AG08396 (cell line): Measurements from ENCODE around the gene ATG13.
"Not testable (repeated sequence)": the region's sequence is repeated elsewhere in the genome, so short reads cannot be mapped to it uniquely, and the experiment has no call there.

Experiments used
- DNase-seq: peaks from one replicate; pipeline ENCODE4 v3.0.0; 2012; ENCODE audit warnings: low spot score, mixed read lengths

The ATG13 gene

DNA sequence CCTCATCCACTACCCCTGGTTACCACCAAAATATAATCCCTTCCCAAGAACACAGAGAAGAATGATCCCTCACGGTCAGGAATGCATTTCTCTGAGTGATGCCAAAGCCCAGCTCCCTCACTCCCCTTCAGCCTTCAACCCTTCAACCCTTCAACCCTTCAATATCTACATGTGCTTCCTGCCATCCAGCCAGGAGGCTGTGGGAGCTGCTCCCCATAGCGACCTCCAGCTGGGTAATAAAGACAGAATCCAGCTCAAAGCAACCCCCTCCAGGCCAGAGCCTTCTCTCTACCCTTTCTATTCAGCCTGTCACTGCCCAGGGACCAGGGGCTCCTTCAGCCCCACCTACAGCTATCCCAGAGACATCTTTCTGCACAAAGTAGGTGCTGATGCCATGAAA lies 80.4 kb downstream of the ATG13 start:
- DNase-seq: no peak

DNA sequence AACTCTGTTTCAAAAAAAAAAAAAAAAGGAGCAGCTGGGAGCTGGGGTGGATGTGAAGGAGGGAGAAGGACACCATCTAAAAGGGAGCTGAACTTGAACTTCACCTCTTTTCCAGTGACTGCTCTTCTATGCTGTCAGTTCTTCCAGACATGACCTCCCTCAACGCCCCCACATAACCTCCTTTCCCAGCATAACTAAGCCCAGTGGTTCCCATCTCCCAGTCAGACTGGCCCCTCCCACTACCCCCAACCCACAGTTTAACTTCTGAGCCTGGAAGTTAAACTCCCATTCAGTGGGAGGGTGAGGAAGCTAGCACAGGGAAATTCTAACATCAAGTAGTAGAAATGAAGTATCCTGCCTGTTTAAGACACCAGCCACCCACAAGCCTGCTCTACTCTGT lies 81.2 kb downstream of the ATG13 start:
- DNase-seq: no peak

DNA sequence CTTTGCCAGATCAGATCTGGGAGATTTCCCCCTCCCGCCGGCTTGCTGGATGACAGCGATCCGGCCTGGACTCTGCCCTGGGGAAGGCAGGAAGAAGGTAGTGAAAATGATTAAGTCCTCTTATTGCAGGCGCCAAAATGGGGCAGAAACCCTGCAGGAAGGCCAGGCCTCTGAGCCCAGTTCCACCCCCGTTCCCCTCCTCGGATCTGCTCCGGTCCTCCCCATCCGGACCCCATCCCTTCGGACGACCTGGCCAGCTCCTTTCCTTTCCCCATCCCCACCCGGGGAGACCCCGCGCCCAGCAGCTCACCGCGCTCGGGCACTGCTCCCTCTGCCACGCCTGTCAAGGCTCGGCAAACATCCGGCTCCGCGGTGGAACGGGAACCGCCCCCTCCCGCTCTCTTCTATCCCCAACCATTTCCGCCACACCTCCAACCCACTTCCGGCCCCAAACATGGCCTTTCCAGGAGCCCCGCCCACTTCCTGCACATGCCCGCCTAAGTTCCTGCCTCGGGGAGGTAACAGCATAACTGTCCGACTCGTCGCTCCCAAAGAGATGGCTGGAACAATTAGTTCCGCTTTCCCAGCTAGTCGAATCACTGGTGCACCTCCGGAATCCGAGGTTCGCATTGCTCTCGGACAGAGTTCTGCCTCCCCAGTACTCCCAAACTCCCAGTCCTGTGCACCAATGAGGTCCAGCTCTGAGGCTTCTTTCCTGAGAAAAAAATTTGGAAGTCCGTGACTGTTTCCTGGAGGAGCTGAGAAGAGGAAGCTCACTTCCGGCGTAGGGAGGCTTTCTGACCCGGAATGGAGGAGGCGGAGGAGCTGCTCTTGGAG lies 83.1 kb downstream of the ATG13 start, which contains the start of the genes ARHGAP1 and ZNF408:
Gene ARHGAP1, minus strand, starts transcription at position 379 of the 837 bp plus-strand sequence. CDS start 4,512 bp downstream, outside the sequence.
Gene ZNF408, plus strand, starts transcription at position 791 of the 837 bp plus-strand sequence. Its CDS starts 17 bp downstream, at position 808.
- DNase-seq: peak; percentile 94

DNA sequence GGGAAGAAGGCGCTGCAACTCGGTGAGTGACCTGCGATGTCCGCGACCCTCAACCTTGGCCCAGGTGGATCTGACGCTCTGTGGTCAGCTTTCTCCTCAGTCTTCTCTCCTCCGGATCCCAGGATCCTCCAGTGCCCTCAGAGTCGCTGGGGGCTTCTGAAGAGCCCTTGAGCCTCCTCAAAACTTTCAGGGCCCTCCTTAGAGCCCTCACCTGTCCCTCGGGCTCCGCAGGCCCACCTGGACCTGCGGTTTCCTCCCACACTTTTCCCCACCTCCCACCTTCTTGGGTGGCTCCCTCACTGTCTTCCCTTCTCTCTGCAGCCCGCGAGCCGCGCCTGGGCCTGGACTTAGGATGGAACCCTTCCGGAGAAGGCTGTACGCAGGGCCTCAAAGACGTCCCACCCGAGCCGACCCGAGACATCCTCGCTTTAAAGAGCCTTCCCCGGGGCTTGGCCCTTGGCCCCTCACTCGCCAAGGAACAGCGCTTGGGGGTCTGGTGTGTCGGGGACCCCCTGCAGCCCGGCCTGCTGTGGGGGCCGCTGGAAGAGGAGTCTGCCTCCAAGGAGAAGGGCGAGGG lies 83.8 kb downstream of the ATG13 start:
- DNase-seq: no peak

DNA sequence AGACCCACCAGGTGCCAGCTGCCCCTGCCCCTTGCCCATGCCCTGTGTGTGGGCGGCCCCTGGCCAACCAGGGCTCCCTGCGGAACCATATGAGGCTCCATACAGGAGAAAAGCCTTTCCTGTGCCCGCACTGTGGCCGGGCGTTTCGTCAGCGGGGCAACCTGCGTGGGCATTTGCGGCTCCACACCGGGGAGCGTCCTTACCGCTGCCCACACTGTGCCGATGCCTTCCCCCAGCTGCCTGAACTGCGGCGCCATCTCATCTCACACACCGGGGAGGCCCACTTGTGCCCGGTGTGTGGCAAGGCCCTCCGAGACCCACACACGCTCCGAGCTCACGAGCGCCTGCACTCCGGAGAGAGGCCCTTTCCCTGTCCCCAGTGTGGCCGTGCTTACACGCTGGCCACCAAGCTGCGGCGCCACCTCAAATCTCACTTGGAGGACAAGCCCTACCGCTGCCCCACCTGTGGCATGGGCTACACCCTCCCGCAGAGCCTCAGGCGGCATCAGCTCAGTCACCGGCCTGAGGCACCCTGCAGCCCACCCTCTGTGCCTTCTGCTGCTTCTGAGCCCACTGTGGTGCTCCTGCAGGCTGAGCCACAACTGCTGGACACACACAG lies 87.8 kb downstream of the ATG13 start:
- DNase-seq: no peak

DNA sequence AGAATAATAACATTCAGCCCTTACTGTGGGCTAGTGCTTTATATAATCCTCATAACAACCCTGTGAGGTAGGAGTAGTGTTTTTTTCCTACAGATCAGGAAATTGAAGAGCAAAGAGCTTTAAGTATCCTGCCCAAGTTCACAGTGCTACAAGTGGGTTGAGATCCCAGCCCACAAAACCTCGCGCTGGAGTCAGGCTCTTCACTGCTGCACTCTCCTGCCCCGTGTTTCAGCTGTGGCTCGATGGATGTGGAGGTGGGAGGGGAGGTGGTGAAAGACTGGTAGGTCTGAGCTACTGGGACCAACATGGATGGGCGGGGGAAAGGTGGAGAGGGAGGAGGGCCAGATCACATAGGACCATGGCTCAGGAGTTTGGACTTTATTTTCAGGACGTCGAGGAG lies 89.5 kb downstream of the ATG13 start:
- DNase-seq: no peak

DNA sequence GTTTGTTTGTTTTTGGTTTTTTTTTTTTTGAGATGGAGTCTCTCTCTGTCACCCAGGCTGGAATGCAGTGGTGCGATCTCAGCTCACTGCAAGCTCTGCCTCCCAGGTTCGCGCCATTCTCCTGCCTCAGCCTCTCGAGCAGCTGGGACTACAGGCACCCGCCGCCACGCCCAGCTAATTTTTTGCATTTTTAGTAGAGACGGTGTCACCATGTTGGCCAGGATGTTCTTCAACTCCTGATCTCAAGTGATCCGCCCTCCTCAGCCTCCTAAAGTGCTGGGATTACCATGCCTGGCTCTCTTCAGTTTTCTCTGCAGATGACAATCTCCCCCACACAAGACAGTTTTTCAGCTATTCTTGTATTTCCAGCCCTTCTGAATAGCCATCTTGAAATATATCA lies 92.0 kb downstream of the ATG13 start:
- not testable (repeated sequence) for DNase-seq

DNA sequence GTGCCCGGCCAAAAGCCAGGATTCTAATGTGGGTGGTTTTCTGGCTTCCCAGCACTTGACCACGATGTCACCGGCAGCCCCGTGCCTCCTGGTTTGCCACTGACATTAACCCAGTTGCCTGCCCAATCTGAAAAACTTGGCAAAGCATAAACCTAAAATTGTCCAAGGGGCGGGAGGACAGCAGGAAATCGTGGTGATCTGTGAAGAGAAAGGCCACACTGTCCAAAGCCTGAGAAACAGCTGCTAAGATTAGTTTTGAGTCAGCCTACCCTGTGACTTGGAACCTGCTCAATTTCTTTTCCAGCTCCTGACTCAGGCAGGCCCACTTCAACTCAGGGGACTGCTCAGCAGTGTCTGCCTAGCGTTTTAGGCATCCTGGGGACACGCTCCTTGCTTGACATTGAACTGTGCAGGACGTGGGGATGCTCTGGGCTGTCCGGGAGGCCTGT lies 93.5 kb downstream of the ATG13 start:
- DNase-seq: peak; percentile 86

DNA sequence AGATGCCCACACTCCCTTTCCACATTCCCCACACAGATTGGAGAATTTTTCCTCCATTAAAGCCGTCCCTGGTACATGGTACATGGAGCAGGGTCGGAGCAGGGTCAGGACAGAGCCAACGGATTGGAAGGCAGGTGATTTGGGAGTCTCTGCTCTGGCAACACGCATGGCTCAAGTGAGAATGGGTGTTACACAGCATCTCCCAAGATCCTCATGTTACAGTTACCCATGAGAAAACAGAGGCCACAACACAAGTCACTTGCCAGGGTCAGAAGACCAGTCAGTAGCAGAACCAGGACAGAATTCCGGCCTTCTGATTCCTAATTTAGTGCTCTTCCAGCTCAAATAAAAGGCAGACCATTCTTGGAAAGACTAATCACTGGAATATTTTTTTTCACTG lies 94.0 kb downstream of the ATG13 start:
- no peak for DNase-seq

DNA sequence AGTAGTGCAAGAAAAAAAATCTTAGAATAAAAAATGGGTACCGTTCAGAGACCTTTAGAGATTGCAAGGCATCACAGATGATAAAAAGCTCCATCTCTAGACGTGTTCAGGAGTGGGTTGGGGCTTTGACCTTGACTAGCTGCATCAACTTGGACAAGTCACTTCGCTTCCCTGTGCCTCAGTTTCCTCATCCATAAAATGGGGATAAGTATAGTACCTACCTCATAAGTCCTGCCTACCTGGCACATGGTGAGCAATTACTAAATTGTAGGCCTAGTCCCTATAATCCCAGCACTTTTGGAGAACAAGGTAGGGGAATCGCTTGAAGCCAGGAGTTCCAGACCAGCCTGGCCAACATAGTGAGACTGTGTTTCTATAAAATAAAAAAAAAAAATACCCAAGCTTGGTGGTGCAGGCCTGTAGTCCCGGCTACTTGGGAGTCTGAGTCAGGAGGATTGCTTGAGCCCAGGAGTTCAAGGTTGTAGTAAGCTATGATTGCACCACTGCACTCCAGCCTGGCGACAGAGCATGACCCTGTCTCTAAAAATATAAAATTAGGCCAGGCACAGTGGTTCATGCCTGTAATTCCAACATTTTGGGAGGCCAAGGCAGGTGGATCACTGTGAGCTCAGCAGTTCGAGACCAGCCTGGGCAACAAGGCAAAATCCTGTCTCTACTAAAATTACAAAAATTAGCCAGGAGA lies 95.7 kb downstream of the ATG13 start:
- no peak for DNase-seq

DNA sequence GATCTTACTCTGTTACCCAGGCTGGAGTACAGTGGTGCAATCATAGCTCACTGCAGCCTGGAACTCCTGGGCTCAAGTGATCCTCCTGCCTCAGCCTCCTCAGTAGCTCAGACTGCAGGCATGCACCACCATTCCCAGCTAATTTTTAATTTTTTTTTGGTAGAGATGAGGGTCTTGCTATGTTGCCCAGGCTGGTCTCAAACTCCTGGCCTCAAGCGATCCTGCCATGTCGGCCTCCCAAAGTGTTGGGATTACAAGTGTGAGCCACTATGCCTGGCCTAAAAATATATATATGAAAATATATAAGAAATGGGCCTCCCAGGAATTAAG lies 100.4 kb downstream of the ATG13 start:
- DNase-seq: not testable (repeated sequence)

DNA sequence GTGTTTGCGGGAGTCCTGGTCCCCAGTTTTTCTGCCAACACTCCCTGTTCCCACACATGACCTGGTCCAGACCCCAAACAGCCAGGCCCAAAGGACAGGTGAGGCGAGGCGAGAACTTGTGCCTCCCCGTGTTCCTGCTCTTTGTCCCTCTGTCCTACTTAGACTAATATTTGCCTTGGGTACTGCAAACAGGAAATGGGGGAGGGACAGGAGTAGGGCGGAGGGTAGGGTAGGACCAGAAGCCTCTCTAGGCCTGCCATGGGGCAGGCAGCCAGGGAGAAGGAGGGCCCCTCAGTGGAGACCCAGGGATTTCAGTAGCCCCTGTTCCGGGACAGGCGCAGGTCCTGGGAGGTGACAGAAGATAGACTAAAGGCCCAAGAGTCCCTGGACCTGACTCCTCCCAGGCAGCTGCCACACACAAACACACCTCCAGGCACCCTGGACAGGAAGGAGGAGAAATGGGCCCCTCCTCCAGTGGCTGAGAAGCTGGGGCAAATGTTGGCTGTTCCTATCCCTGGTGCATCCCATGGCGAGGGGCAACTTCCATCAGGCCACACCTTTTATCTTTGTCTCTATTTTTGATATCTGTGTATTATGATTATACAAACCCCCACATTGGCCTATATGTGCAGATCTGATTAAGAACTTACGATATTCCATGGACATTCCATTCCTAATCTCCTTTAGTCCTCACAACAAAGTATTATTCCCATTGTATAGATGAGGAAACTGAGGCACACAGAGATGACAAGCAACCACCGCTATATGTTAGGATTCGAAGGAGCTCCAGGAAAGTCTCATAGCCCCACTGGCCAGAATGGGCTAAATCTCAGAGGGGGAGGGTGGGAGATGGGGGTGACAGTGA lies 101.0 kb downstream of the ATG13 start:
- DNase-seq: no peak

DNA sequence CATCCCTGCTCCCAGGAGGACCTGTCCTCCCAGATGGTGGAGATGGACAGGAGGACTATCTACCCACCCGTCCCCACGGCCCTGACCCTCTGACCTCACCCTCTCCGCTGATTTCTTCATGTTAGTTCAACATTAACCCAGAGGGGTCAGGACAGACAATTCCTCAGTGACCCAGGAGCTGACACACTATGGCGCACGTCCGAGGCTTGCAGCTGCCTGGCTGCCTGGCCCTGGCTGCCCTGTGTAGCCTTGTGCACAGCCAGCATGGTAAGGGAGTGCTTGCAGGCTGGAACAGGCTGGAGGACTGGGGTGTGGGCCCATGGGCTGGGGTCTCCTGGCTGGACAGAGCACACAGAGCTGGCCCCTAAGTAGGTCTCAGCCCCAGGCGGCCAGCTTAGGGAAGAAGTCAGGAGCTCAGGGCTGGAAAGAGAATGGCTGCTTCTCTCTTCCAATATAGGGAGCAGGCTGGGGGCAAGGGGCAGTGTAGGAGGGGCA lies 101.7 kb downstream of the ATG13 start, which contains the start of gene F2:
Gene F2, plus strand, starts transcription at position 166 of the 495 bp plus-strand sequence. Its CDS starts 23 bp downstream, at position 189.
- DNase-seq: no peak

DNA sequence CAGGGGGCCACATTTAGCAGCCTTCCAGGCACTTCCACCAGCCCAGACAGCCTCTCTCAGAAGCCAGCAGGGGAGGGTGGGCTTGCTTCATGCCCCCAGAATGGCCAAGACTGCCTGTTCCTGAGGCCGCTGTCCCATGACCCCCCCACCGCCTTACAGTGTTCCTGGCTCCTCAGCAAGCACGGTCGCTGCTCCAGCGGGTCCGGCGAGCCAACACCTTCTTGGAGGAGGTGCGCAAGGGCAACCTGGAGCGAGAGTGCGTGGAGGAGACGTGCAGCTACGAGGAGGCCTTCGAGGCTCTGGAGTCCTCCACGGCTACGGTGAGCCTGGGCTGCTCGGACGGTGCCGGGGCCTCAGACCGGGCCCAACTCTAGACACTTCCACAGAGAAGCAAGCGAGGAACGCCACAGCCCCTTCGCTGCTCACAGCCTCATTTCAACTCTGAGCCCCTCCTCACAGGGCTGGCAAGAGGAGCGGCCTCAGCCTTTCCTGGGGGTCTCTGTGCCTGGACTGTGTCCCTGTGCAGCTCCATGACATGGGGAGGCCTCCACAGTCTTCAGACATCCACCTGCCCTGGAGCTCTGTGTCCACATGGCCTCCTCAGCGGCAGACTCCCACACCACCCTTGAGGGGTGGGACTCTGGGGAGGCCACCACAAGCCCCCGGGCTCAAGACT lies 102.3 kb downstream of the ATG13 start:
- no peak for DNase-seq

DNA sequence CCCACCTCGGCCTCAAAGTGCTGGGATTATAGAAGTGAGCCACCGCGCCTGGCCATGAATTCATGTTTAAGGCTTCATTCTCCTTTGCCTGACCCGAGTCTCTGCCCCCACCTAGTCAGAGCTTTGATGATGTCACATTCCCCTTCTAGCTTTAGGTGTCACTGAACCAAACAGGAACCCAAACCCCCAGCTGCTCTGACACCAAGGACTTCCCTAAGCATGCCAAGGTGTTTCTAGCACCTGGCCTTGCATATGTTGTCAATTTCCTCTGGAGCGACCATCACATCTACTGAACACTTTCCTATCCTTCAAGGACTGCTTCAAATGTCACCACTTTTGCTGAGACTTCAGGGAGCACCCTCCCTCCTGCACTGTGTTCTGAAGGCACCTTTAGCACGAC lies 103.9 kb downstream of the ATG13 start:
- DNase-seq: no peak

DNA sequence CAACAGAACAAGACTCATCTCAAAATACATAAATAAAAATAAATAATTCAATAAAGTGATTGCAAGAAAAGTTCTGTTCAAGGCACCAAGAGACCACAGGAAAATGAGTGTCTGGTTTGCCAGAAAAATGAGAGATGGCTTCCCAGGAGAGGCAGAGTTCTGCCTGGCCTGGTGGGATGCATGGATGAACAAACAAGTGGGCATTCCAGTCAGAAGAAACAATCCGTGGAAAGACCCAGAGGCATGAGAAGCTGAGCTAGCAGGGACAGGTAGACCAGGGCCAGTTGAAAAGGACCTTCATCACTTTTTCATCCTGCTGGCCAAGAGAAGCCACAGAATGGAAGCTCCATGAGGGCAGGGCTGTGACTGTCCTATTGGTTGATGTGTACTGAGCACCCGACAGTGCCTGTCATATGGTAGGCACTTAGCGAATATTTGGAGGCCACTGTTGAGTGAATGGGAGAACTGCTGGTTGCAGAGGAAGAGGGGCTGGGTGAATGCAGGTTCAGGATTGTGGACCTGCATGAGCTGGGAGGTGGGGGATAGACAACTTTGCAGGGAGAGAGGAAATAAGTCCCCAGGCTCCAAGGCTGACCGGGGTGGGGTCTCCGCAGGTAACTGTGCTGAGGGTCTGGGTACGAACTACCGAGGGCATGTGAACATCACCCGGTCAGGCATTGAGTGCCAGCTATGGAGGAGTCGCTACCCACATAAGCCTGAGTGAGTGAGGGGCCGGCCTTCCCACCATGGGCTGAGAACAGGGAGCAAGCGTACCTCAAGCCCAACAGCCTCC lies 105.4 kb downstream of the ATG13 start:
- DNase-seq: no peak

DNA sequence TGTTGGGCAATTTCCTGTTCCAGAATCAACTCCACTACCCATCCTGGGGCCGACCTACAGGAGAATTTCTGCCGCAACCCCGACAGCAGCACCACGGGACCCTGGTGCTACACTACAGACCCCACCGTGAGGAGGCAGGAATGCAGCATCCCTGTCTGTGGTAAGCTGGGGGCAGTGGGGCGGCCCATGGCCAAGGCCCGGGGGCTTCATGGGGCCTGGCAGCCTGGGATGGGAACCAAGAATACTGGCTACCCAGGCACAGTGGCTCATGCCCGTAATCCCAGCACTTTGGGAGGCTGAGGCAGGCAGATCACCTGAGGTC lies 106.0 kb downstream of the ATG13 start:
- DNase-seq: no peak

DNA sequence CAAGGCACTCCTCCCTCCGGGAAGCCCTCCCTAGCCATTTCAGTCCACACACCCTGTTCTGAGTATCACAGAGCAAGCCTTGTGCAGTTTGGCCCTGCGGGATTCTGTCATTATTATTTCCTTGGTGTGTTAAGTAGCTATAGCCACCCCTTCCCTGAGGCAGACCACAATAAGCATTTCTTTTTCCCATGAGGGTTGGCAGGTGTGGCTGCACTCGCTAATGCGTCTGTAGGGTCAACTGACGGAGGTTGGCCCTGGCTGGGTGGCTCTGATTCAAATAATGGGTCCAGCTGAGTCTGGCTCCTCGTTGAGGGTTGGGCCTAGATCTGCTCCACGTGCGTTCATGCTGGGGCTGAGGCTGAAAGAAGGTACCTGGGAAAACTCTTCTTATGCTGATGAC lies 106.7 kb downstream of the ATG13 start:
- DNase-seq: no peak
